HG02759 (cell line): Measurements from ENCODE around the gene PPP4R3B.
"Not testable (repeated sequence)": the region's sequence is repeated elsewhere in the genome, so short reads cannot be mapped to it uniquely, and the experiment has no call there.

ENCODE experiments used
- ATAC-seq: cut with Tn5 transposase; IDR thresholded peaks from one replicate; pipeline ENCODE4 v1.9.1; 2021; ENCODE audit warnings: mild to moderate bottlenecking, moderate library complexity; ENCODE audit not compliant: unreplicated experiment

Gene PPP4R3B

DNA sequence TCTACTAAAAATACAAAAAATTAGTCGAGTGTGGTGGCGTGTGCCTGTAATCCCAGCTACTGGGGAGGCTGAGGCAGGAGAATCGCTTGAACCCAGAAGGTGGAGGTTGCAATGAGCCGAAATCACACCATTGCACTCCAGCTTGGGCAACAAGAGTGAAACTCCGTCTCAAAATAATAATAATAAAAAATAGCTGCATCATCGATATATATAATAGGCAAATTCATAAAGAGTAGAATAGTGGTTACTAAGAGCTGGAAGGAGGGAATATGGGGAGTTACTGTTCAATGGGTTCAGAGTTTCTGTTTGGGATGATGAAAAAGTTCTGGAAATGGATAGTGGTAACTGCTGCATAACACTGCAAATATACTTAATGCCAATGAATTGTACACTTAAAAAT, 20.6 kb downstream of the PPP4R3B start:
- ATAC-seq = not testable (repeated sequence)

GRCh38 chr2:55595536-55595935, 21.9 kb downstream of the PPP4R3B start:
- no peak for ATAC-seq

DNA sequence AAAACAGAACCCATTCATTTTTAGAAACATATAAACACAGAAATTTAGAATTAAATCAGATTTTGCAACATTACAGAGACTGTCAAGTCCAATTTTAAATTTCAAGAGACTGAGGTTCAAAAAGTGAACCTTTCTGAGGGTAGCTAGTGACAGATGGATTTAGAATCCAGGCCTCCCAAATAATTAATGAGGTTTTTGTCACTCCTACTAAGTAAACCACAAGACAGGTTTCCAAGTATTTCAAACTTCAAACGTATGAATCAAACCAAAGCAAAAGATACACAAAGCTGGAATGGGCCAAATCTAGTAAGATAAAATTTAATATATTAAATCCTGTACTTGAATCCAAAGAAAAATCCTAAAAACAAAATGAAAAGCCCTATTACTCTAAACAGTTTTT, 25.3 kb downstream of the PPP4R3B start:
- ATAC-seq = no peak

- ATAC-seq = peak; percentile 90
These were observed 26.5 kb downstream of the PPP4R3B start for GRCh38 chr2:55590810-55591440.

DNA sequence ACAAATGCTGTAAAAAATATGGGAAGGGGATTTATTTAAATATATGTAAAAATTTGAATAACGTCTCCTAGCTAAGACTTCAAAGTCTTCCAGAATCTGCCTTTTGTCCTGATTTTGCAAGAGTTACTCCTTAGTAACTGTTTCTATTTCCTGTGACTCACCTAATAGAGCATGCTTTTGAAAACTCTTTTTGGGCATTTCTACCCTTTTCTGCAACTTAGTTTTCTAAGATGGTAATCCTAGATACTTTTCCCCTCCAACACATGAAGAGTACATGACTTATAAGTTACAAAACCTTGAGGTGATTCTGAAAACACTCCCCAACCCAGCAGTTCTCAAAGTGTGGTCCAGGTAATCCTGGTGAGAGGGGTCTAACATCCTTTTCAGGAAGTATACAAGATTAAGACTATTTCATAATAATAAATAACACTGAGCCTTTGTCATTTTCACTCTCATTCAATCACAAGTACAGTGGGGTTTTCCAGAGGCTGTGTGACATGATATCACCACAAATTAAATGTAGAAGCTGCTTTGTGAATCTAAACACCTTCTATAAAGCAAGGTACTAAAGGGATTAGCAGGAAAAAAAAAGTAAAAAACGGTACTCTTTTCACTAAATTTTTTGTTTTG, 31.9 kb downstream of the PPP4R3B start:
- no peak for ATAC-seq

- ATAC-seq = no peak
These were observed 35.4 kb downstream of the PPP4R3B start for GRCh38 chr2:55581874-55582547.

DNA sequence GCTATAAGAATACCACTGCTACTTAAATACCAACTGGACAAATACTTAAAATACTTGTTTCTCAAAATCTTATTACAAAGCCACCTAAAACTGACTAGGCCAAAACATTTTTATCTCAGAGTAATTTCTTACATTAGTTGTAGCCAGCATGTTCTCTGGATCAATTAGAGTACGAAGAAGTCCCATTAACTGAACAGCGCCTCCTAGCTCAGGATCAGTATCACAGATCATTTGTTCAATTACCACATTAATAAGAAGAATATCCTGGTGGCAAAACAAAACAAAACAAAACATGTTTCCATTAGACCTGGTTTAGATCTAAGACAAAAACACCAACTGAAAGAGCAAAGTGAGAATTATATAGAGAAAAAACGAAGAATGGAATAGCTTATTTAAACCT, 36.0 kb downstream of the PPP4R3B start:
- ATAC-seq = no peak

- ATAC-seq = not testable (repeated sequence)
These were observed 48.4 kb downstream of the PPP4R3B start for GRCh38 chr2:55569002-55569401.

GRCh38 chr2:55567298-55567697, 50.1 kb downstream of the PPP4R3B start:
- no peak for ATAC-seq

DNA sequence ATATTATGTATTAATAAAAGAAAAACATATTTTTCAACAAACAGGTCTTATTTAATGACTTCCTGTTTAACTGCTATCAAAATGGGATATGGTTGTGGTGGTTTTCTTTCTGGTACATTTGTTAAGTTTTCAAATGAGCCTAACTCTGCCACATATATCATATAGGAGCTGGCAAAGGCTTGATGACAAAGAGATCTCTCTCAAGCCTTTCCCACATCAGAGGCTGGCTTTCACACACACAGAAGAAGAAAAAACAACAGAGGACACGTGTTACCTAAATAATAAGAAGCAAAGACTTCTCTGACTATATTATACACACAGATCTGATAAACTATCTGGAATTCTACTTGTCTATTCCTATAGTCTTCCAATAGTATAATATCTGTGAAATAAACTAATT, 51.8 kb downstream of the PPP4R3B start:
- ATAC-seq = no peak

DNA sequence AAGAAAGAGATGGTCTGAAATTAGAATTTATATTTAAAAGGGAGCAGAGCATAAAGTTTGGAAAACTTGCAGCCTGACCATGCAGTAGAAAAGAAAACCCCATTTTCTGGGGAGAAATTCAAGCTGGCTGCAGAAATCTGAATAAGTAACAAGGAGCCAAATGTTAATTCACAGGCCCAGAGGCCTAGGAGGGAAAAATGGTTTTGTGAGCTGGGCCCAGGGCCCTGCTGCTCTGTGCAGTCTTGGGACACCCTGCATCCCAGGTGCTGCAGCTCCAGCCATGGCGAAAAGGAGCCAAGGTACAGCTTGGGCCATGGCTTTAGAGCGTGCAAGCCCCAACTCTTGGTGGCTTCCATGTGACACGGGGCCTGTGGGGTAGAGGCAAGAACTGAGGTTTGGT, 56.6 kb downstream of the PPP4R3B start:
- no peak for ATAC-seq

- no peak for ATAC-seq
These were observed 60.6 kb downstream of the PPP4R3B start for GRCh38 chr2:55556809-55557208.

DNA sequence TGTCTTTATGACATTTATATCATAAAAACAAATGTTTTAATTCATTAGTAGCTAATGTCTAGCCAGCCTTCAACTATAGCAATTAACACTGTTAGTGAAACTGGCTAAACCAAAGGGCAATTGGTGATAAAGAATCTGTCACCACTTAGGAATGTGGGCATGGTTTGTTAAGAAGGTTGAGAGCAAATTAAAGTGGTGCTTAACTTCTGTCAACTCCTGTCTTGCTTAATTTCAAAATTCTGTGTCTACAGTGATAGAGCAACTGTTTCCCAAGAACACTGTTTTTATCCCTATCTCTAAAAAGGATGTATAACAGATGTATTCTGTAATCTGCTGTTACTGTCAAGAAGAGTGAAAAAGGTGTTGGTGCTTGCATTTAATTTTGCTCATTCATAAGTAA, 61.4 kb downstream of the PPP4R3B start:
- no peak for ATAC-seq

DNA sequence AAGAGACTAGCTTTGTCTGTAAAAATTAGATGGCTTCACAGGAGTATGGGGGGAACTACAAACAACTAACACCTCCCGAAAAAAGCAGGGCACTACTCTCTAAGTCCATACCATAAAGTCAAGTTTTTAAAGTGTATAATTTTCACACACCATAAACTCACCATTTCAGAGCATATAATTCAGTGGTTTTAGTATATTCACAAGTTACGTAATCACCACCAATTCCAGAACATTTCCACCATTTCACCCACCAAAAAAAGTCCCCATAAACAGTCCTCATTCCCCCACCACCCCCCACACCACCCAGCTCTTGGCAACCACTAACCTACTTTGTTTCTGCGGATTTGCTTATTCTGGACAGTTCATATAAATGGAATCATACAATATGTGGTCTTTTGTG, 64.1 kb downstream of the PPP4R3B start:
- no peak for ATAC-seq

DNA sequence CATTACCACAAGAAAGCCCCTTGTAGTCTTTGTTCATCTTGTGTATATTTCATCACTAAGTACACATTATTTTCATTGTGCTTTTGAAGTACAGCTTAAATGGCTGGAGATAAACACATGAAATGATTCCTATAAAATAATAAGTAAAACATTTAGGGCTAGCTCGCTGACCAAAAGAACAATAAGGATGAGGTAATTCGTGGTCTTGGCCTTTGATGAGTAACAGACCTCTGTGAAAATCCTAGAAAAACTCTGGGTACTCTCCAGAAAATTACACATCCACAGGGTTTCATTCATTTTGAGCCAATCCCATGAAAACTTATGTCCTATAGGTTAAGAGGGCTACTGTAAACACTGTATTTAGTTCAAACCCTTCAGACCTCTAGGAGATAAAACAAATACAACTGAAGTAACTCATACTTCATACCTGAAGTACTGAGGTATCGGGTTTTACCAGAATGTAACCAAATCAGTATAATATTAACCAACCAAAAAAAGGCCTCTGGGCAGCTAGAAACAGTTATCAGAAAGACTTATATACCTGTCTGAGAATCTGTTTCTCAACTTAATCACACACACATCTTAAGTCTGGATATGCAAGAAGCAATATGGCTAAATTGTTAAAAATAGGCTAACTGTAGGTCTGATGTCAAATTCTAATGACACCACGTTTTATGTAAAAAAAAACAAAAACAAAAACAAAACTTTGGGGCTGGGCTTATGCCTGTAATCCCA, 66.9 kb downstream of the PPP4R3B start:
- ATAC-seq = no peak

GRCh38 chr2:55547679-55548078, 69.7 kb downstream of the PPP4R3B start:
- not testable (repeated sequence) for ATAC-seq

DNA sequence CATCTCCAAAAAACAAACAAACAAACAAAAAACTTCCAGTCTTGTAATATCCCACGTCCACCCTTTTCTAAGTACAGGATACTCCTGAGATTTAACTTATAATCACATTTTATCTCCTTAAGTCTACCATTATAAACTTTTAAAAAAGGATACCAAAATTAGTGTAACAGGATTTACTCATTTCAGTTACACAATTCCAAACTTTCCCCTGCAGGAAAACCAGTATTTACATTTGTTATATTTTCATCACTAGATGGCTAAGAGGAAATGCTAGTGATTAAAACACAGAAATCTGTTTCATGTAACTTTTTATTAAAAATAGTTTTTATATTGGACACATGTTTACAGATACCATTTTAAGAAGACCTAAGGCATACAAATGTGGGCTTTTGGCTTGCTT, 70.4 kb downstream of the PPP4R3B start:
- no peak for ATAC-seq

DNA sequence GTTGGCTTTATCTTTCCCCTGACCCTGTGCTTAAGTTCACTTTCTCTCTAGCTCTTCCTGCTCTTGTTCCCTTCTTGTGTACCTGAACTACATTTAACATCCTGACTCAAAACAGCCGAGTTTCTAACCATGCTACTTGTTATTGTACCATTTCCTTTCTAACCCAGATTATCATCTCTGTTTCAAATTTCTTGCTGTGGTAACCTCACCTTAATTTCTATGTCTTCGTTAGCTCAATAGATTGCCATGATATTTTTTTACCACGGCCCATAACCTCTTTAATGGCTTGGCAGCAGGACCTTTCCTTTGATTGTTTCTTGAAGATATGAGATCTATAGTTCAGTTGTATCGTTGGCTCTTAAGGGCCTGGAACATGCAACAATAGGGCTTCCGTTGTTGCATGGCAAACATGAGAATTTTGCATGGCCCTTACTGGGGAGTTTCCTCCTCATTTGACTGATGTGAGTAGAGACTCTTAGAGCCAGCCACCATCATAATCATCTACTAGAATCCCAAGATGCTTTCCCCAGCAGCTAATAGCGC, 86.8 kb downstream of the PPP4R3B start:
- no peak for ATAC-seq

- ATAC-seq = no peak
These were observed 91.2 kb downstream of the PPP4R3B start for GRCh38 chr2:55526174-55526573.

GRCh38 chr2:55524884-55525437, 92.5 kb downstream of the PPP4R3B start:
- ATAC-seq = no peak
